ENCODE data around the gene PLSCR4.
"Not testable (repeated sequence)": the region's sequence is repeated elsewhere in the genome, so short reads cannot be mapped to it uniquely, and the experiment has no call there.

The PLSCR4 gene, protein sequence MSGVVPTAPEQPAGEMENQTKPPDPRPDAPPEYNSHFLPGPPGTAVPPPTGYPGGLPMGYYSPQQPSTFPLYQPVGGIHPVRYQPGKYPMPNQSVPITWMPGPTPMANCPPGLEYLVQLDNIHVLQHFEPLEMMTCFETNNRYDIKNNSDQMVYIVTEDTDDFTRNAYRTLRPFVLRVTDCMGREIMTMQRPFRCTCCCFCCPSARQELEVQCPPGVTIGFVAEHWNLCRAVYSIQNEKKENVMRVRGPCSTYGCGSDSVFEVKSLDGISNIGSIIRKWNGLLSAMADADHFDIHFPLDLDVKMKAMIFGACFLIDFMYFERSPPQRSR

DNA sequence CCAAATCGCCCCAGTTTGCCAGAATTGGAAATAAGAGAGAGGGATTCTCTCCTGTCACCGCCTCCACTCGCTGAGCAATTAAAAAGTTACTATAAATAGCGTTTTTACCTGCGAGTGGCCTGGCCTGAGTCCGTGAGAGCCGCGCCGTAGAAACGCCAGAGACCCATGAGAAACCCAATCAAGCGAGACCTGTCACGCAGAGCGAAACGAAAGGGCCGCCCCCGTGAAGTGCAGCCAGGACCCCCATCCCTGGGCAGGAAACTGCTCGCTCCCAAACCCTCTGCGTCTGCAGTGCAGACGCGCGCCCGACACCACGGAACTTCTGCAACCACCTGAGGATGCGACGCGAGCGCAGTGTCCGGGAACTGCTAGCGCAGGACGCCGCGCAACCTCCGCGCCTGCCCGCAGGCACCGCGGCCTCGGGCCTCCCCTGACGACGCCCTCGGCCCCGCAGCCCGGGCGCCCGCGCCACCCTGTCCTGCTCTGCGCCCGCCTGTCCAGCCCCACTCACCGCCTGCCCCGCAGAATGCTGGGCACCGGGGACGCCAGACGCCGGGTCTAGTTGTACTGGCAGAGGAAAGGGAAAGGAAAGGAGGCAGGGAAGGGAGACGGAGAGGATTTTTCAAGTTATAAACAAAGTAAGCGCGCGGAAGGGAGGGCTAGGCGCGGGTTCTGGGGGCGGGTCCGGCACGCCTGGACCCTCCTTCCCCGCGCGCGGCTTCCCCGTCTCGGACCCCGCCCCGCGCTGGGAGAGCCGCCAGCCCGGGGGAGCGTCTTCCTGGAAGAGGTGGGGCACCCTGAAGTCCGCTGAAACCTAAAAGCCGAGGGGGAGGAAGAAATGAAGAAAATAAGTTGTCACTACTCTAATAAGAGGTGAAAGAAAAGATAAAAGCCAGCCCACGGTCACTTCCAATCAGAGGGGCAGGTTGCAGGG, at the start of gene PLSCR4:
PLSCR4 (minus strand) TSS at position 657 of the 934 bp plus-strand sequence. CDS start 29,034 bp downstream, outside the sequence.
- DNase-seq: peak in 1 of 2 donors; percentile 33

DNA sequence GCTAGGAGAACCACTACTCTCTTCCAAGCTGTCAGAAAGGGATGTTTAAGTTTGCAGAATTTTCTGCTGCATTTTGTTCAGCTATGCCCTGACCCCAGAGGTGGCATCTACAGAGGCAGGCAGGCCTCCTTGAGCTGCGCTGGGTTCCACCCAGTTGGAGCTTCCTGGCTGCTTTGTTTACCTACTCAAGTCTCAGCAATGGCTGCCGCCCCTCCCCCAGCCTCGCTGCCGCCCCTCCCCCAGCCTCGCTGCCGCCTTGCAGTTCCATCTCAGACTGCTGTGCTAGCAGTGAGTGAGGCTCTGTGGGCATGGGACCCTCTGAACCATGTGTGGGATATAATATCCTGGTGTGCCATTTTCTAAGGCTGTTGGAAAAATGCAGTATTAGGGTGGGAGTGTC, 42.5 kb upstream of the PLSCR4 start:
- DNase-seq: not testable (repeated sequence)

DNA sequence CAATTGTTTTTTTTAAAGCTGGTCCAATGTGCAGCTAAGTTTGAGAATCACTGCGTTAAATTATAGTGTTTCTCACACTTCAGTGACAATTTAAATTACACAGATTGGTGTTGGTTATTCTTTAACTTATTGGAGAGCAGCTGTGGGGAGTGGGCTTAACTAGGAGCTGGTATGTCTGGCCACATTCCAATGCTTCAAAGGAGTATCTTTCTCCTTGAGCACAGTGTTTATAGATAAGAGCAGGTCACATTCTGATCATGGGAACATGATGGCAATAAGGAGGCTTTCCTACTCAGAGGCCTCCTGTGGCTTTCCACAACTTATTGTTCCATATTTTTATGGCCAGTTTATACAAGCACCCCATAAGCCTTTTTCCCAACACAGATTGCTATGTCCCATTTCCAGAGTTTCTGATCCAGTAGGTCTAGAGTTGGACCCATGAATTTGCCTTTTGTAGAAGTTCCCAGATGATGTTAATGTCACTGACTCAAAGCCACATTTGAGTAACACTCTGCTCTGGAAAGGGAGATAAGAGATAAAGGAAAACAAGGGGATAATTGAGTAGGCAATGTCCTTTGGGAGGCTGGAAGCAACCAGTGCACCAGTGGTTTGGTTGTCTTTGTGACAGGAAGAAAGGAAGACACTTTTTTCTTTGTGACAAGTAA, 33.0 kb upstream of the PLSCR4 start:
- no peak for DNase-seq

DNA sequence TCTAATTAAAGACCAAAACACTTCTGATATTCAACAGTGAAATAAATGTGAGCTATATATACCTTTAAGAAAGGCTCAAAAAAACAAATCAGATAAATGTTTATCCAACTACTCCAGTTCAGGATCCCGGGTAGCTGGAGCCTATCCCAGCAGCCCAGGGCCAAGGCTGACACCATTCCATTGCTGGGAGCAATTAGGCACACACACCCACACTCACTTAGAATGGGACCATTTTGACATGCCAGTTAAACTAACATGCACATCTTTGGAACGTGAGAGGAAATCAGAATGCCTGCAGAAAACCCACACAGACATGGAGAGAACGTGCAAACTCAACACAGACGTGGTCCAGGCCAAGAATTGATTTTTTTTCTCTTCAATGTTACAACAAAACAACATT, 30.0 kb upstream of the PLSCR4 start:
- no peak for DNase-seq

DNA sequence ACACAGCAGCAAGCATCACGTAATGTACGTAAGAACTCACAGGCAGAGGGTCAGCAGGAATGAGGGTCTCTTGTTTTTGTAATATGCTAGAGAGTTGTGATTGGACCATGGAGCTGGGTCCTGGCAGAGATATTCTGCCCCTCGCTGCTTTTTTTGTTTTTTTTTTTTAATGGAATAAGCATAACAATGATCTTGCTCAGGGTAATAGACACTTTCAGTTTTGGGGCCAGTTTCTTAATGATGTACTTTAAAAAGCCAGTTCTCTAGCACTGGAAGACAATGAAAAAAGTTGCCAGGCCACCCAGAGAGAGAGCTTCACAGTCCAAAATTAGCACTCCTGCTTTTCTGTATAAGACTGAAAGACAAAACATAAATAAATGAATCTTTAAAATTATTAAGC, 29.0 kb upstream of the PLSCR4 start:
- no peak for DNase-seq

DNA sequence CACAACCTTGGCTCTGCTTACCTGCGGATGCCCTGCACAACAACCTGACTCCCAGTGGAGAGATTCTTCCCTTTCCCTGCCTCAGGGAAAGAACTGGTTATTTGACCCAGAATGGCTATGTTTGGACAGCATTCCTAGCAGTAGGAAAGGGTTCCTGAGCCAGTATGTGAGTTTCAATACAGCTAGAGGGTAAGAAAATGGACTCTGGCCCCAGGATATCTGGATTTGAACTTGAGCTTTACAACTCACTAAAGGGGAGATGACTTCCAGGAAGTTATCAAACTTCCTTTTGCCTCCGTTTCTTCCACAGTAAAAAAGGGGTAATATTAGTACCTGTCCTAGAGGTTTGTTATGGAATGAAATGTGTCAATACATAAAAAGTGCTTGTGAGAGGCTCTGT, 28.1 kb upstream of the PLSCR4 start:
- no peak for DNase-seq

DNA sequence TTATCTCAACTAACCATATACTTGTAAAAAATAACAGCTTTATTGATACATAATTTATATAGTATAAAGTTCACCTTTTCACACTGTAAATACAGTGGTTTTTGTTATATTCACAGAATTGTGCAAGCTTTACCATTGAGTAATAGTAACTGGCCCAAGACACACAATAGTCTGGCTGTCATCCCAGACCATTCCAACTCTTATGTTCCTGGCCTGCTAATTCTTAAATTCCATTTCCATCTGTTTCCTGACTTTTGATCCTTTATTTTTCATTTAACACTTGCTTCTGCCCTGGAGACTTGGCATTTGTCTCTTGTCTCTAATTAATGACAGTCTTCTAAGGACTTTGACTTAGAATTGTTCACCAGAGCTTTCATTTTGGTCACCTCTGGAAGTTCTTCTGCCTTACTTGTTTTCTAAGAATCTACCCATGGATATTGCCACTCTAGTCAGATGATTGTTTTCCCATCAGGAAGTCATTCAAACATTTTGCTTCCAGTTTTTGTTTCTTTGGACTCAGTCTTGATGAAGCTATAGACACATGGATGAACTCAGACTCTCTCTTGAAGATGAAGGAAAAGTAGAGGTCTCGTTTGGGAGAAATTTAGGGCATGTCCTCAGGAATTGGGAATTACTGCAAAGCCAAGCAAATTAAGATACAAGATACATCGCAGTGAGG, 27.2 kb upstream of the PLSCR4 start:
- no peak for DNase-seq

DNA sequence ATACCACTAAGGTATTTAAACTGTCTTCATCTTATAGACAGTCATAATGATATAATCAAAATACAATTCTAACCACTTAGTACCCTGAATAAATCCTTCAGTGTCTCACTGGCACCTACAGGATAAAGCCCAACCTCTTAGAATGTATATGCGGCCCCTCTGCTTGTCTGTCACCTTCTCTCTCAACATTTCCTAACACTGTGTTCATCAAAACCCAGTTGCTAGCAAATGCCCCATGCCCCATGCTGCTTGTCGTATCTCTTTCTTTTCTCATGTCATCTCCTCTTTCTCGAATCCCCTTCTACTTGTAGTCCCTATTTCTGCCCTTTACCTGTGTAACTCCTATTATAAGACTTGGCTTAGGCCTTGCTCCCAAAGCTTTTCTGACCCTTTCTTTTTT, 24.6 kb upstream of the PLSCR4 start:
- DNase-seq: no peak

DNA sequence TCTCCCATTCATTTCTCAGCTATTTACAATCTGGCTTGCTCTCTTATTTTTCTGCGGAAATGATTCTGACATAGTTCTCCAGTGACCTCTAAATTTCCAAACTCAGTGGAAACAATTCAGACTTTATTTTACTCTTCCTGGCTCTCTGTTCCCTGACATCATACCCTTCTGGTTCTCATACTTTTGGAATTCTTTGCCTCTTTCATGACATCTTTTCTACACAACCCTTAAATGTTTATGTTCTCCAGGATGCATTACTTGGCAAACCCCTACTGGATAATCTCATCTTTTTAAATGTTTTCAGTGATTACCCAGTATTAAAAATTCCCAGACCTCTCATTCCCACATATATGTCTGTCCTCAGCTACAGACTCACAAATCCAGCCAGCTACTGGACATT, 23.9 kb upstream of the PLSCR4 start:
- DNase-seq: no peak

DNA sequence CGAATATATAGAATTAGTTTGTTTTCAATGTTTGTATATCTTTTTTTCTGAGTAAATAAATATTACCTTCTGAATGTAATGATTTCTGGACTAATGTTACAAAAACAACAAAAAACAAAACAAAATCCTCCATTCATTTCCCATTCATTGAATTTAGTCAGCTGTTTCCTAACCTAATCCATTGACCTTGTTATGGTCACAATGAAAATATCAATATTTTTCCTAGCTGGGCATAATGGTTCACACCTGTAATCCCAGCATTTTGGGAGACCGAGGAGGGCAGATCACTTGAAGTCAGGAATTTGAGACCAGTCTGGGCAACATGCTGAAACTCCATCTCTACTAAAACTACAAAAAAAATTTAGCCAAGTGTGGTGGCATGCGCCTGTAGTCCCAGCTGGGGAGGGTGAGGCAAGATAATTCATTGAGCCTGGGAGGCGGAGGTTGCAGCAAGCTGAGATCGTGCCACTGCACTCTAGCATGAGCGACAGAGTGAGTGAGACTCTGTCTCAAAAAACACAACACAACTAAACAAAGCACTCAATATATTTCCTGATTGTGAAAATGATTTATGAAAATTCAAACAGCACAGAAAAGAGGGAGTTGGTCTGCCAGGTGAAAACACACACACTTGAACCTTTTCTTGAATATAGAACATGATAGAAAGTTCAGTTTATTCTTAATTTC, 23.0 kb upstream of the PLSCR4 start:
- no peak for DNase-seq

DNA sequence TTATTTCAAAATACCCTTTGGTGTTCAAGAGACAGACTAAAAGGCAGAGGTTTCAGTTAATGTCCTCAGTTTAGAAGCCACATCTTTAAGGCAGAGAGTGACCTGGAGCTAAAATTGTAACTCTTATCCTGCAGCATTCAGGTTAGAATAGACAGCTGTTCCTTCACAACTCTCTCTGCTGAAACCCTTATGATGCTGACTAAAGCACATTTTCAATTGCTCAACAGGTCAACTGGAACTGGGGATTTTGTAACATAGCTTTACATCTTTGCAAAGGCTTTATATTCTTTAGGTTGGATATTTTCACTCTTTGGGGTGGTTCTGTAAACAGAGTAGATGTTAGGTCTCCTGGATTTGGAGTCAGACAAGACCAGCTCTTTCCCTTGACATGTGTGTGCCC, 20.3 kb upstream of the PLSCR4 start:
- DNase-seq: no peak

DNA sequence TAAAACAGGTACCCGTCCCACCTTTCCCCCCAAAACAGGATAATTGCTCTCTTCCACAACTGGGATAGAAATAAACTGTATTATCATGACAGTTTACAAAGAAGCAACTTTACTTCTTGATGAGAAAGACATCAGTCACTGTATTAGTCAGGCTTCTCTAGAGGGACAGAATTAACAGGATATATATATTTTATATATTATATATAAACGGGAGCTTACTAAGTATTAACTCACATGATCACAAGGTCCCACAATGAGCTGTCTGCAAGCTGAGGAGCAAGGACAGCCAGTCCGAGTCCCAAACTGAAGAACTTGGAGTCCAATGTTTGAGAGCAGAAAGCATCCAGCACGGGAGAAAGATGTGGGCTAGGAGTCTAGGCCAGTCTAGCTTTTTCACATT, 18.4 kb upstream of the PLSCR4 start:
- no peak for DNase-seq

DNA sequence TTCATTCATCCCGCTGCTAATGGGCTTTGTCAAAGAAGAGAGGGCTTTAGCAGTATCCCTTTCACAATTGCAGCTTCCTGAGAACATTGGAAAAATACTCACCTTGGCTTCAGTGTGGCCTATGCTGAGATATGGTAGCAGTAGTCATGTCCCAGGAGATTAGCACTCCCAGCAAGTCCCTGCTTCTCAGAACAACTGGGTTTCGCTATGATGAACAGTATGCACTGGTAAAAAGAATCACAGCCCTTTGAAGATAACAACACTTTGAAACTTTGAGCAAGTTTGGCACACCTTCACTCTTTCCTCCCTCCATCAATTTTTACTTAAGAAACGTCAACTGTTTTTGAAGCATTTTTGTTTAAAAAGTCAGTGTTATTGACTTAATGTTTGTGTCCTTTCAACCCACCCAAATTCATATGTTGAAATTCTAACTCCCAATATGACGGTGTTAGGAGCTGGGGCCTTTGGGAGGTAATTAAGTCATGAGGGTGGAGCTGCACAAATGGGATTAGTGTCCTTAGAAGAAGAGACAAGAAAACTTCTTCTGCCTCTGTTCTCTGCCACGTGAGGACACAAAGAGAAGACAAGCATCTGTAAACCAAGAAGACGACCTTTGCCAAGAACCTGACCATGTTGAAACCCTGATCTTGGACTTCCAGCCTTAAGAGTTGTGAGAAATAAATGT, 17.8 kb upstream of the PLSCR4 start:
- DNase-seq: no peak

DNA sequence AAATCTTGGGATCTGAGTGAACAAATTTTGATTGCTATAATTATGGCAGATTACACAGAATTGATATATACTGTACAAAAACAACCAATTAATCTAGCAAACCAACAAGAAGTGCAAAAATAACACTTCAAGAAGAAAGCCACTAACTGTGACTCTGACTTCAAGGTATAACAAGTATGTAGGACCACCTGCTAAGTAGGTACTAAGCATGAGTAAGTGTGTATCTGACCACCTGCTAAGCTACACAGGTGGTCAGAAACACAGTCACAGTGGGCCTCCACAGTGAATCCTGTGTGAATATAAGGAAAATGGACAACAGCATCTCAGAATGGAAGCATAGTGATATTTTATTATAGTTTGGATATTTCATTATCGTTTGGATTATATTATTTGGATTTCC, 14.8 kb upstream of the PLSCR4 start:
- no peak for DNase-seq

DNA sequence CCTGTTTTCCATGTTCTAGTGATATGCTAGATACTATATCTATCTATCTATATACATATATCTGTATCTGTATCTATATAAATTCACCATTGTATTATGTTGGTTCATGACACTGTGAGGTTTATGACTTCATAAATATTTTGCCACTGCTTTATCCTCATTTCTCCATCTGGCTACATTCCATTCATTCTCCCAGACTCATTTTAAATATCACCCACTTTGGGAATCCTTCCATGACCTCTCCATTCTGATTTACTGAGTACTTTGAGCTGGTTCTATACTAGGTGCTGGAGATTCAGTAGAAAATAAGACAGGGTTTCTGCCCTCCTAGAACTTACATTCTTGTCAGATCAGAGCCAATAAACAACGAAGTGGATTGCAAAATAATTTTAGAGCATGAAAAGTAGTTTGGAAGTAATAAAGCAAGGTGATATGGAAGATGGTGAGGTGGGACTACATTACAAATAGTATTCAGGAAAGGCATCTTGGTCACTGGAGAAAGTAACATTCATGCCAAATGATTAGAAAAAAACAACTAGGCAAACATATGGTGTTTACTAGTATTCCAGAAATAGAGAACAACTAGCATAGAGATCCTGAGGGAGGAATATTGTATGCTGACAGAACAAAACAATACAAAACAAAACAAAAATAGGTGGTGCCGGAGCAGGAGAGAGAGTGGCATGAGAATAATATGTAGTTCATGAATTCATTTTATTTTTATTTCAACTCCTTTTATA, 11.6 kb upstream of the PLSCR4 start:
- DNase-seq: no peak

DNA sequence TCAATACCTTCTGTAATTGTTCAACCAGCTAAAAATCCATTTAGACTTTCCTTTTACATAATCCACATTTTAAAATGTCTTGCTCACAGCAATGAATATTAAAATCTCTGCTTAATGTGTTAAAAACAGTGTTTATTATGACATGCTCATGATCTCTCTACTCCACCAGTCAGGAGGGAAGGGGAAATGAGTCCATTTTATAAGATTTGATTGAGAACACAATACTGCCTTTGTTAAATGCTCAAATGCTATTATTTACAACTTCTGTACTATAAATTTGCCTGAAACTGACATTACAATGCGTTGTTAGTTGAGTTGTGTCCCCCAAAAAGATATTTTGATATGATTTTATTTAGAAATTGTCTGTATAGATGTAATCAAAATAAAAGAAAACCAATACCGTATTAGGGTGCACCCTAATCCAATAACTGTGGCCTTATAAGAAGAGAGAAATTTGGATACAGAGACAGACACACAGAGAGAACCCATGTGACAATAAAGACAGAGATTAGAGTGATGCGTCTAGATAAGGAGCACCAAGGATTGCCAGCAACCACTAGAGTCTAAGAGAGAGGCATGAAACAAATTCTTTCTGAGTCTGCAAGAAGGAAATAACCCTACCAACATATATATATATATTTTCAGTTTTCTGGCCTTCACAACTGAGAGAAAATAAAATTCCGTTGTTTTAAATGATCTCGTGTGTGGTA, 9.1 kb upstream of the PLSCR4 start:
- no peak for DNase-seq

DNA sequence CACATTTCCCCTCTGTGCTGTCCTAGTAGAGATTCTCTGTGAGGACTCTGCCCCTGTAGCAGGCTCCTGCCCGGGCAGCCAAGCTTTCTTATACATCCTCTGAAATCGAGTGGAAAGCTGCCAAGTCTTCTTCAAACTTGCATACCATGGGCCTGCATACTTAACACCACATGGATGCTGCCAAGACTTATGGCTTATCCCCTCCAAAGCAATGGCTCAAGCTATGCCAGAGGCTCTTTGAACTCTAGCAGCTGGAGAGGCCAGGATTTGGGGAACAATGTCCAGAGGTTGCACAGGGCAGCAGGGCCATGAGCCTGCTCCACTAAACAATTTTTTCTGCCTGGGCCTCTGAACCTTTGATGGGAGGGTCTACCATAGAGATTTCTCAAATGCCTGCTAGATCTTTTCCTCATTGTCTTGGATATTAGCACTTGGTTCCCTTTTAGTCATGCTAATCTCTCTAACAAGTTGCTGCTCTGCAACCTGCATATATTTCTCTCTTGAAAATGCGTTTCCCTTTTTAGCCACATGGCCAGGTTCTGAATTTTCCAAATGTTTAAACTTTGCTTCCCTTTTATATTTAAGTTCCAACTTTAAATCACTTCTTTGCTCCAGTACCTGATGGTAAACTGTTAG, 6.1 kb upstream of the PLSCR4 start:
- no peak for DNase-seq

DNA sequence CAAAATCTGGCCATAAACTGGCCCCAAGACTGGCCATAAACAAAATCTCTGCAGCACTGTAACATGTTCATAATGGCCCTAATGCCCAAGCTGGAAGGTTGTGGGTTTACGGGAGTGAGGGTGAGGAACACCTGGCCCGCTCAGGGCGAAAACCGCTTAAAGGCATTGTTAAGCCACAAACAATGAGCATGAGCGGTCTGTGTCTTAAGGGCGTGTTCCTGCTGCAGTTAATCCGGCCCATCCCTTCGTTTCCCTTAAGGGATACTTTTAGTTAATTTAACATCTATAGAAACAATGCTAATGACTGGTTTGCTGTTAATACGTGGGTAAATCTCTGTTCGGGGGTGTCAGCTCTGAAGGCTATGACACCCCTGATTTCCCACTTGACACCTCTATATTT, 1.5 kb upstream of the PLSCR4 start:
- not testable (repeated sequence) for DNase-seq

DNA sequence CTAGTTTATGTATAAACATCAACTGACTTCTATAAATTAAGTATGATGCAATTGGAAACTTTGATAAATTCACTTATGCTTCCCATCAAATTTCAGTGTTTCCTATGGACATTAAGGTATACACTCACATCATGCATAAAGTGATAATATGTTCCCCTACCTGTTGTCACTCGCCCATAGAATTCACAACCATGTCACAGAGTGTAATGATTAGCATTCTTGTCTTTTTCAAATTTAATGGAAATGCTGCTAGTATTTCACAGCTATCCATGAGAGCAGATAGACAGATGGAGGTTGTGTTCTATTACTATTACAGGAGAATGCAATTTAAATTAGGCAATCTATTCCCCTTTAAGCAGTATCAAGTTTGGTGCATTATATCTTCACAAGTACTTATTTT, 984 bp downstream of the PLSCR4 start:
- no peak for DNase-seq

DNA sequence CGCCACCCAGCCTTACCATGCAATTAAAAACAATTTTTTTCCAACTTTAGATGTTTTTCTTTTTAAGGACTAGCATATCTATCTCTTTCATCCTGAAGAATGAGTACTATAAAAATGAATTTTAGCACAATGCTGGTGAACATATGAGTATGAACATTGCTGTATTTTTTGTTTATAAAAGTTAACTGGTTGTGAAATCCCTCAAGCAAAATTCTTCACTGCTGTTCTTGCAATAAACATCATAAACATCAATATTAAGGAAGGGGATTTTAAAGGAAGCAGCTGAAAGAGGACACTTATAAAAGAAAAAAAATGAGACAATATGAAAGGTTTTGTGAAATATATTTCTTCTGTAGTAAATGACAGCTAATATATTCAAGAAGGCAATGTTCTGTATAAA, 3.0 kb downstream of the PLSCR4 start:
- no peak for DNase-seq

Data from hippocampal formation (tissue), 2 donors.